ENCODE measurements around the gene DKC1.

The DKC1 gene

GRCh38 chrX:154775419-154776349 lies 13.0 kb downstream of the DKC1 start:
- no peak overlapping the region for H2AFZ ChIP-seq (ENCODE audit: low read length)

GRCh38 chrX:154776753-154777152 lies 14.1 kb downstream of the DKC1 start:
- no peak overlapping the region for H3K27ac ChIP-seq (replicated peaks; ENCODE audit: low read length)
- H3K4me1 ChIP-seq (ENCODE audit: control insufficient read depth in 2 of 2, insufficient read depth in 1 of 2, low read depth in 1 of 2, low read length in 2 of 2) = no peaks in the 10 kb centered on the region
- peaks cover 1% of the 10 kb centered on the region for H3K79me1 ChIP-seq (ENCODE audit: low read depth, low read length)
- H2BK120ac ChIP-seq (ENCODE audit: low read depth, low read length) = no peak overlapping the region
- no peak overlapping the region for H4K8ac ChIP-seq (ENCODE audit: low read depth, low read length)
- DNase-seq (ENCODE audit: low spot score) = no peak
- H4K91ac ChIP-seq (ENCODE audit: low read depth, low read length, poor library complexity) = no peak overlapping the region
- peaks cover 0 to 6% (median 0%) of the 10 kb centered on the region in 3 experiments for H3K27me3 ChIP-seq (ENCODE audit: control insufficient read depth in 3 of 3, insufficient read depth in 3 of 3, low read depth in 1 of 3, low read length in 3 of 3)
- H2BK5ac ChIP-seq (ENCODE audit: low read length) = no peak overlapping the region
- H3K4me2 ChIP-seq (ENCODE audit: insufficient read depth, low read length, poor library complexity, severe bottlenecking) = no peak overlapping the region
- peaks cover 0 to 5% of the 10 kb centered on the region in 2 donors for H3K9me3 ChIP-seq (replicated peaks in 1 of 2; ENCODE audit: control insufficient read depth in 2 of 2, insufficient read depth in 1 of 2, low read depth in 1 of 2, low read length in 2 of 2)
- H2AK5ac ChIP-seq (ENCODE audit: low read depth, low read length) = no peak overlapping the region
- H3K4ac ChIP-seq (ENCODE audit: low read length) = no peak overlapping the region
- H3K36me3 ChIP-seq (replicated peaks in 1 of 2; ENCODE audit: control insufficient read depth in 2 of 2, insufficient read depth in 2 of 2, low read length in 2 of 2) = peaks cover 27 to 55% of the 10 kb centered on the region in 2 donors
- no CpG with 5 or more reads among the region's 2 CpGs for WGBS, 2 donors (ENCODE audit: extremely low coverage in 2 of 2, insufficient read length in 2 of 2, insufficient replicate concordance in 1 of 2)
- no peak overlapping the region for H3K14ac ChIP-seq (ENCODE audit: low read length)
- no peak overlapping the region for H3K18ac ChIP-seq (ENCODE audit: low read length)
- no peak overlapping the region for H2AFZ ChIP-seq (ENCODE audit: low read length)
- no peak overlapping the region for H3K9ac ChIP-seq (ENCODE audit: low read depth, low read length, poor library complexity)
- H2BK15ac ChIP-seq (ENCODE audit: low read length) = no peak overlapping the region
- H2BK12ac ChIP-seq (ENCODE audit: low read length) = no peak overlapping the region
- no peak overlapping the region for H3K23ac ChIP-seq (ENCODE audit: low read depth, low read length, poor library complexity)
- no peak overlapping the region for H3K4me3 ChIP-seq (ENCODE audit: low read length in 2 of 2)

More at GRCh38 chrX:154775419-154776349, 13.0 kb downstream of the DKC1 start:
- DNase-seq (ENCODE audit: low spot score) = no peak
- no peak overlapping the region for H3K18ac ChIP-seq (ENCODE audit: low read length)
- no peak overlapping the region for H4K91ac ChIP-seq (ENCODE audit: low read depth, low read length, poor library complexity)
- peaks cover 0 to 5% of the 10 kb centered on the region in 2 donors for H3K9me3 ChIP-seq (replicated peaks in 1 of 2; ENCODE audit: control insufficient read depth in 2 of 2, insufficient read depth in 1 of 2, low read depth in 1 of 2, low read length in 2 of 2)
- WGBS, 2 donors (ENCODE audit: extremely low coverage in 2 of 2, insufficient read length in 2 of 2, insufficient replicate concordance in 1 of 2) = no CpG with 5 or more reads among the region's 15 CpGs
- H3K4ac ChIP-seq (ENCODE audit: low read length) = no peak overlapping the region
- H3K4me3 ChIP-seq (ENCODE audit: low read length in 2 of 2) = no peak overlapping the region
- peaks cover 27 to 65% of the 10 kb centered on the region in 2 donors for H3K36me3 ChIP-seq (replicated peaks in 1 of 2; ENCODE audit: control insufficient read depth in 2 of 2, insufficient read depth in 2 of 2, low read length in 2 of 2)
- H2AK5ac ChIP-seq (ENCODE audit: low read depth, low read length) = no peak overlapping the region
- no peak overlapping the region for H3K14ac ChIP-seq (ENCODE audit: low read length)
- no peaks in the 10 kb centered on the region for H3K4me1 ChIP-seq (ENCODE audit: control insufficient read depth in 2 of 2, insufficient read depth in 1 of 2, low read depth in 1 of 2, low read length in 2 of 2)
- H4K8ac ChIP-seq (ENCODE audit: low read depth, low read length) = no peak overlapping the region
- H2BK12ac ChIP-seq (ENCODE audit: low read length) = no peak overlapping the region
- H3K9ac ChIP-seq (ENCODE audit: low read depth, low read length, poor library complexity) = no peak overlapping the region
- no peak overlapping the region for H2BK120ac ChIP-seq (ENCODE audit: low read depth, low read length)
- no peak overlapping the region for H2BK15ac ChIP-seq (ENCODE audit: low read length)
- no peak overlapping the region for H3K23ac ChIP-seq (ENCODE audit: low read depth, low read length, poor library complexity)
- no peak overlapping the region for H3K4me2 ChIP-seq (ENCODE audit: insufficient read depth, low read length, poor library complexity, severe bottlenecking)
- peaks cover 0 to 2% (median 0%) of the 10 kb centered on the region in 3 experiments for H3K27me3 ChIP-seq (ENCODE audit: control insufficient read depth in 3 of 3, insufficient read depth in 3 of 3, low read depth in 1 of 3, low read length in 3 of 3)
- H2BK5ac ChIP-seq (ENCODE audit: low read length) = no peak overlapping the region
- H3K79me1 ChIP-seq (ENCODE audit: low read depth, low read length) = peaks cover 1% of the 10 kb centered on the region
- H3K27ac ChIP-seq (replicated peaks; ENCODE audit: low read length) = no peak overlapping the region

- H3K9ac ChIP-seq (ENCODE audit: low read depth, low read length, poor library complexity) = no peak overlapping the region
- H2BK5ac ChIP-seq (ENCODE audit: low read length) = no peak overlapping the region
- no peaks in the 10 kb centered on the region for H3K9me3 ChIP-seq (replicated peaks in 1 of 2; ENCODE audit: control insufficient read depth in 2 of 2, insufficient read depth in 1 of 2, low read depth in 1 of 2, low read length in 2 of 2)
- no CpG with 5 or more reads among the region's 4 CpGs for WGBS, 2 donors (ENCODE audit: extremely low coverage in 2 of 2, insufficient read length in 2 of 2, insufficient replicate concordance in 1 of 2)
- H4K8ac ChIP-seq (ENCODE audit: low read depth, low read length) = no peak overlapping the region
- no peak overlapping the region for H2BK12ac ChIP-seq (ENCODE audit: low read length)
- H3K79me1 ChIP-seq (ENCODE audit: low read depth, low read length) = peaks cover 1% of the 10 kb centered on the region
- peaks cover 0 to 25% (median 0%) of the 10 kb centered on the region in 3 experiments for H3K27me3 ChIP-seq (ENCODE audit: control insufficient read depth in 3 of 3, insufficient read depth in 3 of 3, low read depth in 1 of 3, low read length in 3 of 3)
- no peak overlapping the region for H2AK5ac ChIP-seq (ENCODE audit: low read depth, low read length)
- H3K4me3 ChIP-seq (ENCODE audit: low read length in 2 of 2) = no peak overlapping the region
- no peak overlapping the region for H3K14ac ChIP-seq (ENCODE audit: low read length)
- H3K36me3 ChIP-seq (replicated peaks in 1 of 2; ENCODE audit: control insufficient read depth in 2 of 2, insufficient read depth in 2 of 2, low read length in 2 of 2) = peaks cover 23 to 36% of the 10 kb centered on the region in 2 donors
- no peaks in the 10 kb centered on the region for H3K4me1 ChIP-seq (ENCODE audit: control insufficient read depth in 2 of 2, insufficient read depth in 1 of 2, low read depth in 1 of 2, low read length in 2 of 2)
- no peak overlapping the region for H2BK15ac ChIP-seq (ENCODE audit: low read length)
- H3K4me2 ChIP-seq (ENCODE audit: insufficient read depth, low read length, poor library complexity, severe bottlenecking) = no peak overlapping the region
- no peak overlapping the region for H2AFZ ChIP-seq (ENCODE audit: low read length)
- no peak overlapping the region for H3K18ac ChIP-seq (ENCODE audit: low read length)
- H3K23ac ChIP-seq (ENCODE audit: low read depth, low read length, poor library complexity) = no peak overlapping the region
- no peak for DNase-seq (ENCODE audit: low spot score)
- no peak overlapping the region for H3K4ac ChIP-seq (ENCODE audit: low read length)
- no peak overlapping the region for H2BK120ac ChIP-seq (ENCODE audit: low read depth, low read length)
- H4K91ac ChIP-seq (ENCODE audit: low read depth, low read length, poor library complexity) = no peak overlapping the region
- no peak overlapping the region for H3K27ac ChIP-seq (replicated peaks; ENCODE audit: low read length)
These were observed 16.6 kb downstream of the DKC1 start for GRCh38 chrX:154779261-154779660.

DNA sequence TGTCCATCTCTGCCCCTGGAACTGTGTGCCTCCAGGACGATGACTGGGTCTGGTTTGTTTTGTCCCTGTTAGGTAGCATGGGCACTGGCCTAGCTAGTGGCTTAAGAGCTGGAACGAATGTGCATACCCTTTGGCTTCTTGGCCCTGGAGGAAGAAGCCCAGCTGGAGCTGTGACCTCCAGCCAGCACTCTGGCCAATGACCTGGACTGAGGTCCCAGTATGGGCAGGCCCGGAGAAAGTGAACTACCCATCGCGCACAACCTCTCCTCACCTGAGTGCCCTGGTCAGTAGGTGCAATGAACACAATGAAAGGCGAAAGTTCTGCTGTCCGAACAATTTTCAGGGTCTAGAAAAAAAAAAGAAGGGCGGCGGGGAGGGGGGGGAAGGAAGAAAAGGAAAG lies 18.3 kb downstream of the DKC1 start:
- no peak overlapping the region for H2AK5ac ChIP-seq (ENCODE audit: low read depth, low read length)
- H2BK12ac ChIP-seq (ENCODE audit: low read length) = no peak overlapping the region
- no peak overlapping the region for H3K4me3 ChIP-seq (ENCODE audit: low read length in 2 of 2)
- no peaks in the 10 kb centered on the region for H3K79me1 ChIP-seq (ENCODE audit: low read depth, low read length)
- no peak overlapping the region for H3K4me2 ChIP-seq (ENCODE audit: insufficient read depth, low read length, poor library complexity, severe bottlenecking)
- no peak overlapping the region for H3K18ac ChIP-seq (ENCODE audit: low read length)
- no peak overlapping the region for H2BK5ac ChIP-seq (ENCODE audit: low read length)
- peaks cover 9 to 19% of the 10 kb centered on the region in 2 donors for H3K36me3 ChIP-seq (replicated peaks in 1 of 2; ENCODE audit: control insufficient read depth in 2 of 2, insufficient read depth in 2 of 2, low read length in 2 of 2)
- H3K27ac ChIP-seq (replicated peaks; ENCODE audit: low read length) = no peak overlapping the region
- H2BK15ac ChIP-seq (ENCODE audit: low read length) = no peak overlapping the region
- H2BK120ac ChIP-seq (ENCODE audit: low read depth, low read length) = no peak overlapping the region
- no peak overlapping the region for H4K8ac ChIP-seq (ENCODE audit: low read depth, low read length)
- H3K4me1 ChIP-seq (ENCODE audit: control insufficient read depth in 2 of 2, insufficient read depth in 1 of 2, low read depth in 1 of 2, low read length in 2 of 2) = no peaks in the 10 kb centered on the region
- no peak overlapping the region for H3K4ac ChIP-seq (ENCODE audit: low read length)
- no peaks in the 10 kb centered on the region for H3K9me3 ChIP-seq (replicated peaks in 1 of 2; ENCODE audit: control insufficient read depth in 2 of 2, insufficient read depth in 1 of 2, low read depth in 1 of 2, low read length in 2 of 2)
- DNase-seq (ENCODE audit: low spot score) = no peak
- H3K14ac ChIP-seq (ENCODE audit: low read length) = no peak overlapping the region
- WGBS, 2 donors (ENCODE audit: extremely low coverage in 2 of 2, insufficient read length in 2 of 2, insufficient replicate concordance in 1 of 2) = no CpG with 5 or more reads among the region's 9 CpGs
- no peak overlapping the region for H4K91ac ChIP-seq (ENCODE audit: low read depth, low read length, poor library complexity)
- no peak overlapping the region for H2AFZ ChIP-seq (ENCODE audit: low read length)
- peaks cover 0 to 38% (median 0%) of the 10 kb centered on the region in 3 experiments for H3K27me3 ChIP-seq (ENCODE audit: control insufficient read depth in 3 of 3, insufficient read depth in 3 of 3, low read depth in 1 of 3, low read length in 3 of 3)
- H3K9ac ChIP-seq (ENCODE audit: low read depth, low read length, poor library complexity) = no peak overlapping the region
- H3K23ac ChIP-seq (ENCODE audit: low read depth, low read length, poor library complexity) = no peak overlapping the region
